GM08714 (cell line): ENCODE data around the gene CYP3A7.
"Not testable (repeated sequence)": the region's sequence is repeated elsewhere in the genome, so short reads cannot be mapped to it uniquely, and the experiment has no call there.

Experiments used
- H3K4me3 ChIP-seq: fragments of 200-500 bp; sonication (Bioruptor generic); 2 replicates; pipeline ENCODE4 v1.5.1; 2014; ENCODE audit warnings: mild to moderate bottlenecking, low read length, inconsistent platforms
- ZNF274 ChIP-seq: IDR thresholded peaks from 2 replicates; pipeline ENCODE4 v1.6.1; 2012; ENCODE audit warnings: mild to moderate bottlenecking, low read depth, low read length

Gene CYP3A7

GRCh38 chr7:99694912-99695304 is 40.1 kb downstream of the CYP3A7 start:
- no peak for TF ChIP-seq ZNF274
- H3K4me3 ChIP-seq, result no peak overlapping the region

- no peak for TF ChIP-seq ZNF274
- H3K4me3 ChIP-seq, result no peak overlapping the region
Measured at GRCh38 chr7:99694201-99694911, 40.6 kb downstream of the CYP3A7 start.

- TF ChIP-seq ZNF274, result no peak
- H3K4me3 ChIP-seq, result no peak overlapping the region
Measured at GRCh38 chr7:99693427-99694200, 41.4 kb downstream of the CYP3A7 start.

GRCh38 chr7:99693100-99693426 is 41.9 kb downstream of the CYP3A7 start:
- no peak overlapping the region for H3K4me3 ChIP-seq
- no peak for TF ChIP-seq ZNF274

- H3K4me3 ChIP-seq, result not testable (repeated sequence)
Measured at GRCh38 chr7:99692563-99692962, 42.4 kb downstream of the CYP3A7 start.

GRCh38 chr7:99691658-99692057 is 43.3 kb downstream of the CYP3A7 start:
- not testable (repeated sequence) for H3K4me3 ChIP-seq

- H3K4me3 ChIP-seq, result not testable (repeated sequence)
Measured at GRCh38 chr7:99690918-99691317, 44.1 kb downstream of the CYP3A7 start.

- H3K4me3 ChIP-seq, result not testable (repeated sequence)
Measured at GRCh38 chr7:99685871-99686608, 49.0 kb downstream of the CYP3A7 start.

GRCh38 chr7:99685129-99685758 is 49.8 kb downstream of the CYP3A7 start:
- TF ChIP-seq ZNF274, result no peak
- no peak overlapping the region for H3K4me3 ChIP-seq

GRCh38 chr7:99679400-99680191 is 55.4 kb downstream of the CYP3A7 start, which contains the start of gene CYP3A5:
Gene CYP3A5, minus strand, starts transcription at chr7:99679996. Its CDS starts 100 bp downstream, at chr7:99679896.
- TF ChIP-seq ZNF274, result no peak
- no peak within 1 kb of the TSS for H3K4me3 ChIP-seq

GRCh38 chr7:99679032-99679399 is 56.0 kb downstream of the CYP3A7 start:
- TF ChIP-seq ZNF274, result no peak
- H3K4me3 ChIP-seq, result no peak overlapping the region

GRCh38 chr7:99677648-99678045 is 57.3 kb downstream of the CYP3A7 start:
- TF ChIP-seq ZNF274, result no peak
- H3K4me3 ChIP-seq, result no peak overlapping the region

GRCh38 chr7:99677013-99677647 is 57.9 kb downstream of the CYP3A7 start:
- TF ChIP-seq ZNF274, result no peak
- H3K4me3 ChIP-seq, result no peak overlapping the region
